DMS 273 (cell line): ENCODE results near the gene ATRNL1.

Experiments
- DNase-seq: peaks from one replicate; lab custom pipeline; 2025; ENCODE audit not compliant: unreplicated experiment; lab: John Stamatoyannopoulos, UW

Gene ATRNL1

GRCh38 chr10:115604627-115605026 is 511.5 kb downstream of the ATRNL1 start:
- no peak for DNase-seq

GRCh38 chr10:115606086-115606485 is 512.9 kb downstream of the ATRNL1 start:
- DNase-seq: no peak

- no peak for DNase-seq
These were observed 513.6 kb downstream of the ATRNL1 start for GRCh38 chr10:115606741-115607140.

GRCh38 chr10:115624448-115624847 is 531.3 kb downstream of the ATRNL1 start:
- no peak for DNase-seq

- no peak for DNase-seq
These were observed 535.5 kb downstream of the ATRNL1 start for GRCh38 chr10:115628616-115629015.

GRCh38 chr10:115638246-115638645 is 545.1 kb downstream of the ATRNL1 start:
- DNase-seq: no peak

GRCh38 chr10:115649217-115649616 is 556.1 kb downstream of the ATRNL1 start:
- peak; percentile 22 for DNase-seq

GRCh38 chr10:115653473-115653872 is 560.3 kb downstream of the ATRNL1 start:
- DNase-seq: no peak

- no peak for DNase-seq
These were observed 561.8 kb downstream of the ATRNL1 start for GRCh38 chr10:115654961-115655360.

GRCh38 chr10:115657161-115657860 is 564.1 kb downstream of the ATRNL1 start:
- peak; percentile 1 for DNase-seq

- no peak for DNase-seq
These were observed 566.5 kb downstream of the ATRNL1 start for GRCh38 chr10:115659616-115660015.

- DNase-seq: no peak
These were observed 567.2 kb downstream of the ATRNL1 start for GRCh38 chr10:115660391-115660790.

GRCh38 chr10:115662422-115662821 is 569.3 kb downstream of the ATRNL1 start:
- DNase-seq: no peak

- no peak for DNase-seq
These were observed 572.4 kb downstream of the ATRNL1 start for GRCh38 chr10:115665549-115665948.

- no peak for DNase-seq
These were observed 581.3 kb downstream of the ATRNL1 start for GRCh38 chr10:115674496-115674895.

- no peak for DNase-seq
These were observed 603.6 kb downstream of the ATRNL1 start for GRCh38 chr10:115696747-115697146.

- DNase-seq: no peak
These were observed 612.9 kb downstream of the ATRNL1 start for GRCh38 chr10:115706026-115706425.

- peak; percentile 56 for DNase-seq
These were observed 613.4 kb downstream of the ATRNL1 start for GRCh38 chr10:115706488-115707076.

- no peak for DNase-seq
These were observed 617.0 kb downstream of the ATRNL1 start for GRCh38 chr10:115710136-115710535.

- DNase-seq: no peak
These were observed 618.1 kb downstream of the ATRNL1 start for GRCh38 chr10:115711306-115711705.

GRCh38 chr10:115720121-115720520 is 627.0 kb downstream of the ATRNL1 start:
- no peak for DNase-seq

GRCh38 chr10:115727129-115727528 is 634.0 kb downstream of the ATRNL1 start:
- DNase-seq: peak; percentile 44

GRCh38 chr10:115744089-115744488 is 650.9 kb downstream of the ATRNL1 start:
- DNase-seq: no peak
